GM19467 (cell line): Measurements from ENCODE around the gene VAPB.
"Not testable (repeated sequence)": the region's sequence is repeated elsewhere in the genome, so short reads cannot be mapped to it uniquely, and the experiment has no call there.

ENCODE experiments used
- ATAC-seq: cut with Tn5 transposase; IDR thresholded peaks from one replicate; pipeline ENCODE4 v1.9.1; 2021; ENCODE audit warnings: mild to moderate bottlenecking, moderate library complexity; ENCODE audit not compliant: unreplicated experiment

The VAPB gene, protein sequence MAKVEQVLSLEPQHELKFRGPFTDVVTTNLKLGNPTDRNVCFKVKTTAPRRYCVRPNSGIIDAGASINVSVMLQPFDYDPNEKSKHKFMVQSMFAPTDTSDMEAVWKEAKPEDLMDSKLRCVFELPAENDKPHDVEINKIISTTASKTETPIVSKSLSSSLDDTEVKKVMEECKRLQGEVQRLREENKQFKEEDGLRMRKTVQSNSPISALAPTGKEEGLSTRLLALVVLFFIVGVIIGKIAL

DNA sequence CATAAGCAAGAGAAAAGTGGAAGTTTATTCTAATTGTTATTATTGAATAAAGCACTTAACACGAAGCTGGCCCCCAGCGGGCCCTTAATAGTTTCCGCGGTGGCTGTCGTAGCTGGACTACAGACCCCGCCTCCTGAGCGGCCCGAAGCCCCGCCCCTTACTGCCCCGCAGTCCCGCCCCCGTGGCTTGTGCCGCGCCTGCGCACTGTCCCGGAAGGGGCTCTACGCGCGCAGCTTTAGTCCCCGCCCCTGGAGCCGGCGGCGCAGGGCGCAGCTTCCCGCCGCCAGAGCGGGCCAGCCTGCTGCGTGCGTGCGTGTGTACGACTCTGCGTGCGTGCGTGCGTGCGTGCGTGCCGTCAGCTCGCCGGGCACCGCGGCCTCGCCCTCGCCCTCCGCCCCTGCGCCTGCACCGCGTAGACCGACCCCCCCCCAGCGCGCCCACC is at the start of gene VAPB:
TSS of gene VAPB (plus strand) at position 348 of the 442 bp plus-strand sequence. CDS start 231 bp downstream, outside the sequence.
- peak; percentile 95 for ATAC-seq

DNA sequence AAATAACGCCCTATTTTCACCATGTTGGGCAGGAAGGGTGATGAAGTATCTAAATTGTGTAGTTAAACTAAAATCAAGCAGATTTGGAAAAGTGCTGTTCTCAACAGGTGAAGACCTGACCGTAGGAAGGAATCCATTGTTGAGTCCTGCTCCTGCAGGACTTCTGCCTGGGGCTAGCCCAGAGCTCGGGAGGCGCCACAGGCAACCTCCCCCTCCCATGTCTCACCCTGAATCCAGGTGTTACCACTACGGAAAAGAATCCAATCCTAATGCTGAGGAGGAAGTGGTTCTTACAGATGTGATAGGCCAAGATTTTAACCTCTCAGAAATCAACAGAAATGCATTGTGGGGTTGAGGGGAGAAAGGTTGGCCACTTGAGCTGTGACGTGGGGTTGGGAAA is 49.3 kb upstream of the VAPB start:
- no peak for ATAC-seq

DNA sequence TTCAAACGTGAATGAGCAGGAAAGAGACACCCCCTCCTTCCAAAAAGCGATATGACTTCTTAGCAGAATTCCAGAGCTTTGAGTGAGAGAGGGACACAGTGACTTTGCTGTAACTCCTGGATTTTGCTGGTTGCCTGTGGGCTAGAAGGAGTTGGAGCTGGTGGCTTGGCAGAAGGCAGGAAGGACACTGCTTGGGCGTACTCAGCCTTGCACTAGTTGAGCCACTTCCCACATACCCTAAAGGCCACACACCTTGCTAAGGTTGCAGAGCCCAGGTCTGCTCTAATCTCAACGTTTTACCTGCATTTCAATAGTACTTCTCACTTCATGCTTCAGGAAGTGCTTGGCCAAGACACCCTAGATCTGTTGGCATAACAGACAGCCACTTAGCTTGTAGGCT is 48.9 kb upstream of the VAPB start:
- ATAC-seq = no peak

DNA sequence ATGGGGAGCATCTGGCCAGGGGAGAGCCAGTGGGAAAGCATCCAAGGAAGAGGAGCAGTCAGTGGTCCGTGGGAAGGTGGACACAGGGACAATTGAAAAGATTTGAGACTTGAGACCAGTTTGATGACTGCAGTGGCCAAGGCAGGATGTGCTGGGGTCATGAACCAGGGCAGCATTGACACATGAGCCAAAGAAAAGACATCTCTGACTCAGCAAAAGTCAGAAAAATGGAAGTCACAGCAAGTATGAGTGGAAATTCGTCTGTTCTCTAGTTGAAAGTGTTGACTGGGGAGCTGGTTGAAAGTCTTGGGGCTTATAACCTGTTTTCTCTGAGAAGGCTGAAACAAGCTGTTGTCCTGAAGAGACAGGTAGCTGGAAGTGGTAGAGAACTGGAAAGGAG is 48.2 kb upstream of the VAPB start:
- no peak for ATAC-seq

DNA sequence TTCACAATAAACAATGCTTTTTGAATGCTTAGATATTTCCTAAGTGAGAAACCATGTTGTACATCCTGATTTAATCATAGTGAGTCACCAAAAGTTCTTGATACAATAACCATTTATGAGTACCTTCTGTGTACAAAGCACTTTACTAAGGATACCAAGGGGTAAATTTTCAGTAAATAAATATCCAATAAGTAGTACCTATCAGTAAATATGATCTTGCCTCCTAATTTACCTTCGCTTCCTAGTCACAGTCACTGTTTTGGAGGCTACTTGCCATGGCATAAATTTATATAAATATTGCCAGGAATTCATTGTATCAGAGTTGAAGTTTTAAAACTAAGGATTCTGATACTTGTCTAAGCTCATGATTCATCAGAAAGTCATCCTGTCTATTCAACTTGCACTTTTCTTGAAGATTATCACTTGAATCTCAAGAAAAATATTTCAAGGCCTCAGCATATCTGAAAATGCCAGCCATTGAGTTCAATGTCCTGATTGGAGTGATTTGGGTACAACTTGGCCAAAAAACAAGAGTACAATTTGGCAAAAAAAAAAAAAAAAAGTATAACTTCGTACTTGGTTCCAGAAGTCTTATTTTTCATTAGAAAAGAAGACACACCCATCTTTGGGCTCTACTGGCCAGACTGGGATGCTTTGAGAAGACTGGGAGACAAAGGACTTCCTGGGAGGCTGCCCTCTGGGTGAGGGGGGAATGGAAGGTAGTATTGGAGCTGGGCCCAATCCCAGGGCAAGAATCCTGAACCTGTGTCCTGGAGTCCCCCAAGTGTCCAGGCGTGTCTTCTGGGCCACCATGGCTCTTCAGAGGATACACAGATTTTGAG is 46.7 kb upstream of the VAPB start:
- no peak for ATAC-seq

DNA sequence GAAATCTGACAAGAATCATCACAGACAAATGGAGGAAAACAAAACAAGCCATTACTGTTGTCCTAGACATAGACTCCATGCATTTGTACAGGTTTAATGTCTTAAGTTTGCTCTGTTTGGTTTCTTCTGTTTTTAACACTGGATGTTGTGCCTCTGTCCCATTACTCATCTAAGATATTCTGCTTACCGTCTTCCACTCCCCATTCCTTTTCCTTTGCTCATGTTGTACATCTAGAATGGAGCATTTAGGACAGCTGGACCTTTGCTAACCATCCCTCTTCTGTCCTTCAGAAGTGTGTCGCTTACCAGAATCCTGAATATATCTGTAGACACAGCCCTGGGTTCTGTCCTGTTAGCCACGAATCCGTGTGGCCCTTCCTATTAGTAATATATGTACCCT is 44.3 kb upstream of the VAPB start:
- ATAC-seq = no peak

DNA sequence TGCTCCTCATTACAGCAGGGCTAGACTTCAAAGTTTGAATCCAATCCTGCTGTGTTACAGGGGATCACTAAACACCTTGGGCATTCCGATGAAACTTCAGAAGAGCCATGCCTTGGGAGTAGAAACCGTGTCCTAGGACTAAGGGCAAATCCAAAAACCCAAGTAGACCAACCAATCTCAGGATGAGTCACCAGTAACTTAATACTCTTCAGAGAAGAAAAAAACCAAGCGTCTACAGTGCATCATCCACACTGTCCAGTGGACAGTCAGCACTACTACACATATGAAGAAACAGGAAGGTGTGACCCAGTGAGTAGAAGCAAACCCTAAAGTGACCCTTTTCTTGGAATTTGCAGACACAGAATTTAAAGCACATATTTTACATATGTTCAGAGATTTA is 39.5 kb upstream of the VAPB start:
- no peak for ATAC-seq

DNA sequence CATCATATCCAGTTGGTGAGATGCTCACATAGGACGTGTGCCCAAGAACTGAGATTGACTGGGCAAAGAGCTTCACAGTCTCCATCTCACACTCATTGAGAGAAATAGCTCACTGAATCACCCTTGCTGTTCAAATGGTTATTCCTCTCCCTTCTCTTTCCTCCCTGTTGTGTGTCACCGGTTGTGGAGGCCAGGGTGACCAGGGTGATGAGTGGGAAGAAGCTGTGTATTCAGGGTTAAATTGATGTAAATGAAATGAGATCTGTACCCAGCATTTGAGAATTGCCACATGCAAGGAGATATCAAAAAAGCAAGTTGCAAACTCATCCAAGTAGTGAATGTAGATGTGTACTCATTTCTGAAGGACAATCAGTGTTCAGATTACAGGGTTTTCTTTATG is 36.6 kb upstream of the VAPB start:
- no peak for ATAC-seq

DNA sequence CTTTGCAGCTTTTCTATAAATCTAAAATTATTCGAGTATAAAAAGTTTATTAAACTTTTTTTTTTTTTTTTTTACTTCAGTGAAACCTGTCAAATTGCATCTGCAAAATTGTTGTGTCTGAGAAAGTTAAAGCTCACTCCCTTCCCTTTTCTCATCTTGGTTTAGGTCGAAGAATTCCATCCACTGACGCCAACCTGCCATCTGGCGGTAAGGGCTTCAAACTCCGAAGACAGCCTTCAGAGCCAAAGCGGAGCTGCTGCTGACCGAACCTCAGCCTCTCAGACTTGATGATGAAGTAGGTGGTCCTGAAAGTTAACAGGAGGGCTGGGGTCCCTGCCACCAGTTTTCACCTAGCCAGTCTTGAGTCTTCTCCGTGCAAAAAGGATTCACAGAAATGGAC is 29.6 kb upstream of the VAPB start:
- no peak for ATAC-seq

DNA sequence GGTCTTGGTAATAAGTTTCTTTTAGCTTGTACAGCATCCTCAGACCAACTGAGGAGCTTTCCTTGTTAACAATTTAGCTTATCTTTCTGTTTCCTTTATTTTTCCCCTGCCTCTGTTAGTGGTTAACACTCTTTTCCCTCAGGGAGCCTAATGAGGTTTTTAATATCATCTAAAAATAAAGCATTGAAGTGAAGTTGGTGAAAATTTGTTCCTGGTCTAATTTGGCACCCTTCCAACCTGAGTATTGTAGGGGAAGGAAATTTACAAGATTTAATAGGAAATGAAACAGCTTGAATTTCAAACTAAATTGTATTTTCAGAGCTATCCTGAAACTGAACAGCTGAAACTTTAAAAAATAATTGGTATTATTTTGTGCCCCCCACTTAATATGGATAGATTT is 28.1 kb upstream of the VAPB start:
- no peak for ATAC-seq

DNA sequence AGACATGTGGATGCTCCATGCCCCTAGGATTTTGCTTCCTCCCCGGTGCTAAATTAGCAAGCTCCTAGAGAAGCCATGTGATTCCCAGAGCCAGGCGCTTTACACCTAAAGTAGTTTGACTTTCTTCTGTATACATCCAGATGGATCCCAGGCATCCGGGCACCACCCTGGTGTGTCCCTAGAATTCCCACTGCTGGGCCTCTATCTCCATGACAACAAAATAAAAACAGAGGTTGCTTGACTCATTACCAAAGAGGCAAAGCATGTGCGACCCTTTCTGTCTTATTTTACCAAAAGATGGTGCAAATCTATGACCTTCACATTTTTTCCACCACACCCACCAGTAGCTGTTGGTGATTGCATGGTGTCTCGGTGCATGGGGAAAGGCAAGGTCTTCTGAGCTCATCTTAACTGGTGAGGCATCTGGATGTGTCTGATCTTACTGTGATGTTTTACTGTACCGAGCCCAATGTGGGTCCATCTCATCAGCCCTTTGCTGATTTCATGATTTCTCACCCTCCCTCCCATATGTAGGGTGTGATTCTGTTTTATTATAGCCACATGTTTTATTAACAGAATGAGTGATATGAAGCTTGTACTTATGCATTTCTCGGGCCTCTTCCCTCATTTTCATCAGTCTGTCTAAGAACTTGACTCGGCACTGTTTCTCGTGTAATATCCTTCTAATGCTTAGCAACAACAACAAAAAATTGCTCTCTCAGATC is 27.4 kb upstream of the VAPB start:
- no peak for ATAC-seq

DNA sequence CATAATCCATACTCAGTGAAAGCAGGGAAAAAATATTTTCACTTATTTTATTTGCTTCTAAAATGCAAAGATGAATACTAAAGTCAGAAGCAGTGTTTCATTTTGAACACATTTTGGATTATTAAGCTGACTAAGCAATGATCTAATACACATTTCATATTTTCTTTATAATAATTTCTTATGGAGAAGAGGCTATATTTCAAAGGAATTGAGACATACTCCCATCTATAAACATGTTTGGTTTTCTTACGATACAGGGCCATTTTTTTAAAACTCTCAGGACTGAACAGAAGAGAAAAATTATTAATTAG is 26.9 kb upstream of the VAPB start:
- ATAC-seq = no peak

DNA sequence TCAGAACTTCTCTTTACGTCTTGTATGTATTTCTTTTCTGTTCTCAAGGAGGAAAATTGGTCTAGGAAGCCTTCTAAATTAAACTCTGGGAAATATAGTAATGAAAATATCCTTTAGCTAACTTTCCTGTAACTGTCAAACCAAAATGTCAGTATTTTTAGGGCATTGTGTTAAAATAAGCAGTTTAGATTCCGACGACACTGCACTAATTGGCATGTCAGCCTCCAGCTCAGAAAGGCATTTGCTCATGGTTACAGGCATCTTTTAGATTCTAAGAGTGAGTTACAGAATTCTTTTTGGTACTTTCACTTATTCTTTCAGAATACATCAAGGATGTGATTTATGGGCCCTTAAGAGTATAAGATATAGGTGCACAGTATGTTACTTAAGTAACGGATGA is 26.1 kb upstream of the VAPB start:
- no peak for ATAC-seq

DNA sequence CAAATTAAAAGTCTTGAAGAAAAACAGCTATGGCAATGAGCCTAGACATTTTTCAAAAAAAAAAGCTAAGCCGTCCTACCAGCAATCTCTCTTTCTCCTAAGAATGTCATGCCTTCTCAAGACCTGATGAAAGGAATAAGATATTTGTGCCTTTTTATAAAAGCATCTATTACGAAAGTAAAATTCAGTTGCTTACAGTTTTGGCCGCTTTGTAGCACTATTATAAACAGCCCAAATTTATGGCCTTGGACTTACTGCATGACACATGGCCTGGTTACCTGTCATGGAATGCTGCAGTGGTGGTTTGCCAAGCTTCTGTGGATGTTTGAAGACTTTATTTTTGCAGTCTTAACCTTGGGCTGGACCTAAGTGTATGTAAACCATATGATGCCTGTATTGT is 22.2 kb upstream of the VAPB start:
- no peak for ATAC-seq

DNA sequence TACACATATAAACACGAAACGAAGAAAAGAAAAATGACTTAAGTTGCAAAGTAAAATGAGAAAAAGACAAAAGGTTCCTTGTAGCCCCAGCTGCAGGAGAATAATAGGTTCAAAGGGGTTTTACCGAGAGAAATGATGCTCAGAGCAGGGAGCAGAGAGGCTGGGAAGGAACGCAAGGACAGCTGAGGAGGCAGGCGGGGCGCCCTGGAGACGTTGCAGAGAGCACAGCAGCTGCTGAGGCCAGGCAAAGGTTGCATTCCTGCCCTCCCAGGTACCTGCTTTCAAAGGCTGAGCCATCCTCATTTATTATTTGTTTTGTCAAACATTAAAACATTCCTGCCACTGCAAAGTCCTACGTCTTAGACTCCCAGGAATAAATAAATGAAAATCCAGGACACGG is 16.2 kb upstream of the VAPB start:
- no peak for ATAC-seq

DNA sequence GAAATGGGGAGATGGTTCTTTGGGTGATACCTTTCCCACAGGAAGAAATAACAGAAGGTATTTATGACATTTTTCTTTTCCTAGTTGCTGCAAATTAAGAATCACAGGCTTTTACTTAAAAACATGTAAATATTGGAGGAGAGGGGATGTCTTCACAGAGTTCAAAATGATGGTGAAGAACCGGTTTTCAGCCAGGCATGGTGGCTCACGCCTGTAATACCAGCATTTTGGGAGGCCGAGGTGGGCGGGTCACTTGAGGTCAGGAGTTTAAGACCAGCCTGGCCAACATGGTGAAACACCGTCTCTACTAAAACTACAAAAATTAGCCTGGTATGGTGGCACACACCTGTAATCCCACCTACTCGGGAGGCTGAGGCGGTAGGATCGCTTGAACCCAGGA is 15.7 kb upstream of the VAPB start:
- ATAC-seq = not testable (repeated sequence)

DNA sequence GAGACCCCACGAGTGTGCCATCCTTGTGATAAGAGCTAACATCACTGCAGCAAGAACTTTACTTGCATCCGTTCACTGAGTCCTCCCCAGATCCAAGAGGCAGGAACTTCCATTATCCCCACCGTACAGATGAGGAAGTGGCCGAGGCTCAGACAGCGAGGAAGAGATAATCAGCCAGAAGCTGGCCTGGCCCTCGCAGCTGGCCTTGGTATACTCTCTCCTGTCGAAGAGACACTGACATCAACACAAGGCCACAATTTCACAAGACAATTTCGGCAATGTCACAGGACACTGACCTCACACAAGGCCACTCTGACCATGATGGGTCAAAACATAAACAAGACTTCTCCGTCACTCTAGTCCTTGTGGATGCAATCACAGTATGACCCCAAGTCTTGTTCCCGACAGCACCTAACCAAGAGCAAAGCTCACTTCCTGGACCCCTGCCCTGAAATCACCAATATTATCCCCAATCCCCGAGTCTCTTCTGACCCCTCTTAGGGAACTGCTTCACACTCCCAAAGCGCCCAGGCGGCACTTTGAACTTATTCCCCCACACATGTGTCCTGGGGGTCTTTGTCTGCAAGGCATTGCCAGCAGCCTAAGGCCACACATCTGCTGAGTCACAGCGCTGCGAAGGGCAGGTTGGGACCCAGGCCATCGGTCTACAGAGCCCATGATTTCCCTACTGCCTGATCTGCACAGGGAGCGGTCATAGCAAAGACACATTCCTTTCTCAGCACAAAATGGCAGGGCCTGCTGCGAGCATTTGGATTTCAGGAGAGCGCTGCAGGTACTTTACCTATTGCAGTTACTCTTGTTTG is 14.8 kb upstream of the VAPB start:
- no peak for ATAC-seq

DNA sequence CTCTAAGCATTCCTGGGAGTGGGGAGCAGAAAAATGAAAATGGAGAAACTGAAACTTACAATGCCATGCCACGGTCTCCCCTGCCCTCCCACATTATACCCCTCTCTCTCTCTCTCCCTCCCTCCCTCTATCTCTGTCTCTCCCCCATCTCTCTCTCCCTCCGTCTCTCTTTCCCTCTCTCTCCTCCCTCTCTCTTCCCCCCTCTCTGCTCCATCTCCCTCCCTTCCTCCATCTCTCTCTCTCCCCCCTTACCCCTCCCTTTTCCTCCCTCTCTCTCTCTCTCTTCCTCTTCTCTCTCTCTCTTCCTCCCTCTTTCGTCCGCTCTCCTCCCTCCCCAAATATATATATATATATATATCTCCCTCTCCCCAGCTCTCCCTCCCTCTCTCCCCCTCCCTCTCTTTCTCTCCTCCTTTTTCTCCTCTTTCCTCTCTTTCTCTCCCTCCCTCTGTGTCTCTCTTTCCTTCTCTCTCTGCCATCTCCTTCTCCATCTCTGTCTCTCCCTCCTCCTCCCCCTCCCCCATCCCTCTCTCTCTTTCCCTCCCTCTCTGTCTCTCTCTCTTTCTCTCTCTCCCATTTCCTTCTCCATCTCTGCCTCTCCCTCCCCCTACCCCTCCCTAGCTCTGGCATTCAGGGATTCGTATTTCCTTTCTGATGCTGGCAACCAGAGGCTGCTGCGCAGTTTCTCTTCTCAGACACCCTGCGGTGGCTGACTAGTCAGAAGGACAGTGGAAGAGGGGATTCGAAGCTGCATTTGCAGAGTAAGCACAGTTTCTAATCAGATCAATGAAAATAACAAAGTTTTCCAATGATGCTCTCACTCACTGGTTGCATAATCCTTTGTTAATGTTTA is 13.9 kb upstream of the VAPB start:
- no peak for ATAC-seq

DNA sequence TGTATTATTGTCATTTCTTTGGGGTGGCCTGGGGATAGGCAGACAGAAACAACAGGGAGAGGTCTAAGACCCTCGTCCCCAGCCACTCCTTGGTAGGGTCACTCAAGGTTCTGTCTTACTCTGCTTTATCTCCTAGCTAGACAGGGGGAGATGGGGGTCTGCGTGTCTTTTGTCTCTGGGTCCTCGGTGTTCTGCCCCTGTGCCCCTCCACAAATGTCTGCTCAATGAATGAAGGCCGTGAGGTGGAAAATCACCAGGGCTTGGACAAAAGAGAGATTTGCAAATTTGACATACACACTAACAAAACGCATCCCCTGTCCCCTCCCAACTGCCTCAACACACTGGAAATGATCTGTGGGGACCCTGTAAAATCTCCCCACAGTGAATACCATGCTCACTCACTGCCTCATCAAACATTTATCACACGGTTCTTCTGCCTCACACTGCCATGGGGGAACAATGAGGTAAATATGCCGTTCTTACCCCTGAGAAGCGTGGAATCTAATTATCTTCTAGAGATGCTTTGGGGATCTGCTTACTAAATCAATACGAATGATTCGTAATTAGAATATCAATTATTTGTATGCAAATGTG is 13.2 kb upstream of the VAPB start:
- ATAC-seq = no peak

DNA sequence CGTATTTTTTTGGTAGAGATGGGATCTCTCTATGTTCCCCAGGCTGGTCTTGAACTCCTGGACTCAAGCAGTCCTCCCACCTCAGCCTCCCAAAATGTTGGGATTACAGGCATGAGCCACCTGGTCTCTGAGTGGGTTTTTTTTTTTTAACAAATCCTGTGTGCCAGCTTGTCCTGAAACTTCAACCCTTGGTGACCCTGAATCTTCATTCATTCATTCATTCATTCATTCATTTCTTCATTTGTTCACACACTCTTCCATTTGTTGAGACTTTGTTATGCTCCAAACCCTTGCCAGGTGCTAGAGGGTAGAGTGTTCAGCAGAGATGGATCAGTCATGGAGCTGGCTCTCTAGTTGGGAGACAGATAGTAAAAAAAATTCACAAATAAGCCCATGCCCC is 12.0 kb upstream of the VAPB start:
- ATAC-seq = no peak
